ENCODE data around the gene FLAD1. TPM values are rescaled to one million over a fixed set of nuclear protein-coding genes. Genes with fewer than 3 reads are reported as not detected.

The FLAD1 gene
- 37.8 to 47.0 TPM (median 44.5 TPM) in 5 replicates for total RNA-seq (2022; extraction: Qiagen RNA extraction)

GRCh38 chr1:154982897-154983648 is at the start of gene FLAD1:
TSS of gene FLAD1 (plus strand) at chr1:154983344. CDS start at chr1:154983695, 351 bp downstream.

GRCh38 chr1:154936555-154937084 is 46.5 kb upstream of the FLAD1 start, which contains the start of gene PMVK:
TSS of gene PMVK (minus strand) at chr1:154936719. CDS start at chr1:154936685, 34 bp downstream.

DNA sequence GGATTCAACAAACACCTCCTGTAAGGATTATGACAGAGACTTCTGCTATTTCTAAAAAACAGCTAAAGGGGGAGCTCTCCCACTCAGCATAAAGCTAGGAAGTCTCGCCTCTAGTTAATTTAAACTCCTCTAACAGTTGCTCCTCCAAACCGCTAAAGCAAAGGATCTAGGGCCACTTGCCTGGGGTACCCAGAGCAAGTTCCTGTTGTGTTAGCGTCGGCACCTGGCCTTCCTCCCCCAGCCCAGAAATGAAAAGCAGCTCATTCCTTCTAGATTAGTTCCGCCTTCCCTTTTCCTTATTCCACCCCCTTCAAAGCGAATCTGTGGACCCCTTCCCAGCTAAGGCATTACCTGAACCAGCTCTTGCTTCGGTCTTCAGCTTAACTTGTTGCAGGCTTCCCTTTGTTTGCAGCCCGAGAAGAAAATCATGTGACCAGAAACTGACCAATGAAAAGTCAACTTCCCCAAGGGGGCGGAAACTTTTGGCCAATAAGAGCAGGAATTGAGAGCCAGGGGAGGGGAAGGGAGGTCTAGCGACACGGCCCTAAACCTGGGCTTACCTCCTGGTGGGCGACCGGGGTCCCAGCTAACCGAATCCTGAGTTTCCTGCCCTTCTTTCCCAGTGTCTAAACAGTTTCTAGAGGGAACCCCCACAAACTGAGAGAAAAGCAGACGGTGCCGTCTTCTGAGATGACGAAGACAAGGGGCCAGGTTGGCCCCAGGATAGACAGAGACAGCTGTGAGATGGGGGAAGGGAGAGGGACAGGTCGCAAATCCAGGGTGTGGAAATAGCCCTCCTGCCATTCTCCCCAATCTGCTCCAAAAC is 27.2 kb upstream of the FLAD1 start, which contains the start of gene PBXIP1:
Gene PBXIP1 (minus strand): TSS at position 382 of the 826 bp plus-strand sequence. CDS start 2,378 bp downstream, outside the sequence.

GRCh38 chr1:154961207-154962155 is 21.7 kb upstream of the FLAD1 start, which contains the start of gene PYGO2:
TSS of gene PYGO2 (minus strand) at chr1:154961782. CDS start at chr1:154961576, 206 bp downstream.

DNA sequence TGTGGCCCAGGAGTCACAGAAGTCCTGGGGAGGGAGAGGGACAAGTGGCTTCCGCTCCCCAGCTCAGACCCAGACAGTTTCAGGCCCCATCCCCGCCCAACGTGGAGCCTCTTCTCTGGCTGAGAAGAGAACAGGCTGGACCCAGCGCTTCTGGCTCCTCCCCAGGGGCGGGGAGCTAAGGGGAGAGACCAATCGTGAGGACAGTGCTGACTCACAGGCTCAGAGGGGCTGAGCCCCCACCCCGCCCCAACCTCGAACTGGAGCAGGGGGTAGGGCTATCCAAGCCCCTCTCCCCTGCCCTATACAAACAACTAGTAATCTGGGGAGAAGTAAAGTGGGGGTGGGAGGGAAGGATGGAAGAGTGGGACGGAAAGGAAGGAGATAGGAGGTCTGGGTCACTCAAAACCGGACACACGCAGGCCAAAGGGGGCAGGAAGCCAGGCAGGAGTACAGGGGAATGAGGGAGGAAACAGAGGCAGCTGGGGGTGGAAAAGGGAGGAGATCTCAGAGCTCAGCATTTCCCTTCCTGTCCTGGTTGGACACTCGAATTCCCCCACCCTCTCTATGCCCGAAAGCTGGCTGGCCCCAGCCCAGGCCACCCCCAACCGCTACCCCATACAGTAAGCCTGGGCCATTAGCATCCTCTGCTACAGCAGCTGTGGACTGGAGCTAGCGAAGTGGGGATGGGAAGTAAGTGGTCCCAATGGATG is 12.4 kb upstream of the FLAD1 start, which contains the start of gene SHC1:
Gene SHC1 (minus strand): TSS at position 117 of the 710 bp plus-strand sequence. CDS start 221 bp downstream, outside the sequence.

DNA sequence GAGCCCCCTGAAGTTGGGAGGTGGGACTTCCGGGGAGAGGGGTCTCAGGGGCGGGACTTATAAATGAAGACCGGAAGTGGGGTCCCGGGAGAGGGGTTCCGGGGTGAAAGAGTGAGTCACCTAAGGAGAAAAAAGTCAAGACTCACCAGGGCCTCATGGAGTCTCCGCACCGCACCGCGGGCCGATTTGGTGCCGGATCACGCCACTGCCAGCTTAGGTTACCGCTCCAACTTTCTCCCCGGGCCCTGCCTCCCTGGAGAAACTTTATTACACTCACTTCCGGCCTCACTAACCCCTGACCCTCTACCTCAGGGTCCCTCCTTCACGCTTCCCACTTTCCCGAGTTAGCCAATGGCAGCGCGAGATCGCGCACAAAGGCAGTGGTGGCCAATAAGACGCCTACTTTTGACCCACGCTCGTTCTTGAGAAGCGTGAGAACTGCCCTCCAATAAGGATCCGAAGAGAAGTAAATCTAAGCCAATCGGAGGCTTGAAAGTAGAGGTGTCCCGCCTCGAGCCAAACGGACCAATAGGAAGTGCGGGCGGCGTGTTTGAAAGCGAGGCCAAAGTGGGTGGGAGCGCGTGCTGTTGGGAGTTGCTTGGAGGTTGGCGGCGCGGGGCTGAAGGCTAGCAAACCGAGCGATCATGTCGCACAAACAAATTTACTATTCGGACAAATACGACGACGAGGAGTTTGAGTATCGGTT is 8.9 kb upstream of the FLAD1 start, which contains the start of gene CKS1B:
Gene CKS1B (plus strand): TSS at position 580 of the 706 bp plus-strand sequence. CDS start 65 bp downstream, at position 645.

GRCh38 chr1:154993572-154994268 is 10.6 kb downstream of the FLAD1 start, which contains the start of gene LENEP:
TSS of gene LENEP (plus strand) at chr1:154993586. CDS start at chr1:154993608, 22 bp downstream.

GRCh38 chr1:155002464-155003226 is 19.5 kb downstream of the FLAD1 start, which contains the start of gene ZBTB7B:
TSS of gene ZBTB7B (plus strand) at chr1:155002802. CDS start at chr1:155014661, 11,859 bp downstream.

GRCh38 chr1:155033524-155033923 is 50.4 kb downstream of the FLAD1 start, which contains the start of the genes DCST1 and DCST2:
TSS of gene DCST1 (plus strand) at chr1:155033824. CDS start at chr1:155034037, 213 bp downstream.
TSS of gene DCST2 (minus strand) at chr1:155033781. CDS start at chr1:155033701, 80 bp downstream.

Other genes starting within 250 kb of the FLAD1 start
- 0.02 to 0.10 TPM (median 0.06 TPM) in 5 replicates for gene KCNN3, start 113.1 kb upstream of the FLAD1 start, total RNA-seq (2022; extraction: Qiagen RNA extraction)
- 39.3 to 49.1 TPM (median 42.6 TPM) in 5 replicates for gene PMVK, start 46.6 kb upstream of the FLAD1 start, total RNA-seq (2022; extraction: Qiagen RNA extraction)
- gene PBXIP1, start 27.2 kb upstream of the FLAD1 start, total RNA-seq (2022; extraction: Qiagen RNA extraction) = 13.5 to 16.4 TPM (median 15.2 TPM) in 5 replicates
- gene PYGO2, start 21.6 kb upstream of the FLAD1 start, total RNA-seq (2022; extraction: Qiagen RNA extraction) = 20.7 to 25.5 TPM (median 24.0 TPM) in 5 replicates
- 128 to 159 TPM (median 156 TPM) in 5 replicates for gene SHC1, start 12.6 kb upstream of the FLAD1 start, total RNA-seq (2022; extraction: Qiagen RNA extraction)
- gene CKS1B, start 8.7 kb upstream of the FLAD1 start, total RNA-seq (2022; extraction: Qiagen RNA extraction) = 329 to 371 TPM (median 349 TPM) in 5 replicates
- gene LENEP, start 10.2 kb downstream of the FLAD1 start, total RNA-seq (2022; extraction: Qiagen RNA extraction) = not detected in 5 replicates
- gene ZBTB7B, start 19.5 kb downstream of the FLAD1 start, total RNA-seq (2022; extraction: Qiagen RNA extraction) = 18.2 to 32.3 TPM (median 30.4 TPM) in 5 replicates
- 0.35 to 0.57 TPM (median 0.46 TPM) in 5 replicates for gene DCST2, start 50.4 kb downstream of the FLAD1 start, total RNA-seq (2022; extraction: Qiagen RNA extraction)
- gene DCST1, start 50.5 kb downstream of the FLAD1 start, total RNA-seq (2022; extraction: Qiagen RNA extraction) = 0.07 to 0.08 TPM in 2 of 5 replicates, not detected in the others
- 52.7 to 90.3 TPM (median 81.7 TPM) in 5 replicates for gene ADAM15, start 68.0 kb downstream of the FLAD1 start, total RNA-seq (2022; extraction: Qiagen RNA extraction)
- 7.4 to 9.9 TPM (median 8.7 TPM) in 5 replicates for gene EFNA4, start 80.4 kb downstream of the FLAD1 start, total RNA-seq (2022; extraction: Qiagen RNA extraction)
- 3.4 to 5.1 TPM (median 4.7 TPM) in 5 replicates for gene EFNA3, start 95.5 kb downstream of the FLAD1 start, total RNA-seq (2022; extraction: Qiagen RNA extraction)
- 32.8 to 53.9 TPM (median 38.3 TPM) in 5 replicates for gene EFNA1, start 144.5 kb downstream of the FLAD1 start, total RNA-seq (2022; extraction: Qiagen RNA extraction)
- gene SLC50A1, start 152.5 kb downstream of the FLAD1 start, total RNA-seq (2022; extraction: Qiagen RNA extraction) = 29.3 to 36.5 TPM (median 34.8 TPM) in 5 replicates
- gene DPM3, start 157.2 kb downstream of the FLAD1 start, total RNA-seq (2022; extraction: Qiagen RNA extraction) = 73.6 to 114 TPM (median 112 TPM) in 5 replicates
- 220 to 279 TPM (median 243 TPM) in 5 replicates for gene KRTCAP2, start 190.0 kb downstream of the FLAD1 start, total RNA-seq (2022; extraction: Qiagen RNA extraction)
- 1.4 to 2.5 TPM (median 2.1 TPM) in 5 replicates for gene TRIM46, start 190.5 kb downstream of the FLAD1 start, total RNA-seq (2022; extraction: Qiagen RNA extraction)
- gene THBS3, start 224.6 kb downstream of the FLAD1 start, total RNA-seq (2022; extraction: Qiagen RNA extraction) = 6.6 to 10.6 TPM (median 9.6 TPM) in 5 replicates
- gene MTX1, start 225.4 kb downstream of the FLAD1 start, total RNA-seq (2022; extraction: Qiagen RNA extraction) = 64.0 to 78.2 TPM (median 76.5 TPM) in 5 replicates

All from A549 treated with CORT108297 at 1 μM for 4 hours (cell line).